H1 (cell line): ENCODE results near the gene LRRC4. TPM values are rescaled to one million over a fixed set of nuclear protein-coding genes. Genes with fewer than 3 reads are reported as not detected.
A peak's percentile ranks its signal among the peaks of the same experiment; 100 is the strongest.

Experiments used
- CTCF ChIA-PET: fragments of 300-600 bp; sonication (Branson Sonifier 250); formaldehyde crosslinking; loops from one replicate; lab custom pipeline; 2021; ENCODE audit not compliant: partially characterized antibody; lab: Charles Lee
- POLR2A ChIA-PET: fragments of 300-600 bp; sonication (Branson Sonifier 250); formaldehyde crosslinking; loops from one replicate; lab custom pipeline; 2021; ENCODE audit warnings: inconsistent platforms; ENCODE audit not compliant: partially characterized antibody; lab: Charles Lee
- DNase-seq, 2 experiments: peaks; one replicate each; pipeline versions ENCODE4 v3.0.0 to v3.0.0-alpha.2; 2010 to 2022; ENCODE audit warnings: low spot score in 2 of 2, low read depth in 1 of 2, mixed read lengths in 1 of 2
- FAIRE-seq: peaks from 2 replicates; lab custom pipeline; 2011; peaks lifted over from hg19 to GRCh38; lab: Jason Lieb, UNC
- H2AFZ ChIP-seq: 2 replicates; pipeline ENCODE4 v1.8.1; 2012; ENCODE audit warnings: low read length, inconsistent platforms
- H2AK5ac ChIP-seq: 2 replicates; pipeline ENCODE4 v1.6.1; 2013; ENCODE audit warnings: low read depth, low read length
- H2BK120ac ChIP-seq: replicated peaks from 2 replicates; pipeline ENCODE3; 2013; ENCODE audit warnings: low read depth, low read length, inconsistent platforms
- H2BK12ac ChIP-seq: 2 replicates; pipeline ENCODE4 v1.6.1; 2013; ENCODE audit warnings: low read depth, low read length
- H2BK15ac ChIP-seq: 2 replicates; pipeline ENCODE4 v1.6.1; 2013; ENCODE audit warnings: low read length
- H2BK20ac ChIP-seq: 2 replicates; pipeline ENCODE4 v1.6.1; 2013; ENCODE audit warnings: low read length
- H2BK5ac ChIP-seq: 2 replicates; pipeline ENCODE4 v1.6.1; 2013; ENCODE audit warnings: low read depth, low read length
- H3K14ac ChIP-seq: 2 replicates; pipeline ENCODE4 v1.6.1; 2013; ENCODE audit warnings: inconsistent platforms; ENCODE audit not compliant: insufficient read length
- H3K18ac ChIP-seq: 2 replicates; pipeline ENCODE4 v1.6.1; 2013; ENCODE audit warnings: low read length; ENCODE audit errors: extremely low read depth
- H3K23ac ChIP-seq: 2 replicates; pipeline ENCODE4 v1.6.1; 2013; ENCODE audit warnings: inconsistent platforms; ENCODE audit not compliant: insufficient read length
- H3K23me2 ChIP-seq: 2 replicates; pipeline ENCODE4 v1.6.1; 2013; ENCODE audit warnings: low read depth, low read length
- H3K27ac ChIP-seq: 2 replicates; pipeline ENCODE4 v1.6.1; 2011; ENCODE audit warnings: low read depth, low read length, inconsistent platforms
- H3K27me3 ChIP-seq, 4 experiments: replicated peaks in 1 of 4; 1 replicate in 1 of 4; 2 replicates in 3 of 4; pipeline versions ENCODE4 v1.6.1 to v1.8.1; 2011 to 2013; ENCODE audit warnings: low read length in 3 of 4, mild to moderate bottlenecking in 3 of 4, inconsistent platforms in 2 of 4, mixed read lengths in 2 of 4, moderate library complexity in 1 of 4; ENCODE audit not compliant: control insufficient read depth in 3 of 4, insufficient read depth in 3 of 4; ENCODE audit errors: extremely low read depth in 1 of 4
- H3K36me3 ChIP-seq, 4 experiments: 2 replicates each; pipeline versions ENCODE4 v1.6.1 to v1.8.1; 2011 to 2013; ENCODE audit warnings: mild to moderate bottlenecking in 4 of 4, low read length in 3 of 4, moderate library complexity in 2 of 4, control low read depth in 1 of 4, inconsistent platforms in 1 of 4; ENCODE audit not compliant: insufficient read depth in 4 of 4, control insufficient read depth in 2 of 4
- H3K4ac ChIP-seq: replicated peaks from 2 replicates; pipeline ENCODE3; 2013; ENCODE audit warnings: low read length, low read depth, mixed read lengths, inconsistent platforms; ENCODE audit not compliant: insufficient read length
- H3K4me1 ChIP-seq, 4 experiments: replicated peaks in 1 of 4; 1 replicate in 1 of 4; 2 replicates in 3 of 4; pipeline versions ENCODE4 v1.6.1 to v1.8.1; 2011 to 2013; ENCODE audit warnings: low read length in 3 of 4, inconsistent platforms in 2 of 4, mixed read lengths in 1 of 4; ENCODE audit not compliant: insufficient read depth in 4 of 4, control insufficient read depth in 3 of 4
- H3K4me2 ChIP-seq, 2 experiments: 2 replicates each; pipeline versions ENCODE4 v1.6.1 to v1.8.1; 2011 to 2013; ENCODE audit warnings: low read depth in 2 of 2, low read length in 2 of 2, control low read depth in 1 of 2, inconsistent platforms in 1 of 2, mild to moderate bottlenecking in 1 of 2; ENCODE audit not compliant: insufficient read depth in 1 of 2
- H3K4me3 ChIP-seq, 4 experiments: fragments of 200-600, 300-600 bp in 1 of 4; sonication (generic), shearing (Covaris generic), sonication (Bioruptor Twin) in 1 of 4; 2 replicates each; pipeline versions ENCODE4 v1.5.1 to v1.8.1; 2011 to 2016; ENCODE audit warnings: low read length in 4 of 4, low read depth in 3 of 4, control low read depth in 2 of 4, inconsistent platforms in 2 of 4, mild to moderate bottlenecking in 2 of 4, mixed read lengths in 1 of 4, moderate library complexity in 1 of 4; ENCODE audit not compliant: insufficient read depth in 2 of 4; ENCODE audit errors: extremely low read depth in 1 of 4
- H3K56ac ChIP-seq: replicated peaks from 2 replicates; pipeline ENCODE3; 2013; ENCODE audit warnings: low read depth, mild to moderate bottlenecking, mixed read lengths, low read length, inconsistent platforms; ENCODE audit not compliant: insufficient read length
- H3K79me1 ChIP-seq: 2 replicates; pipeline ENCODE4 v1.6.1; 2013; ENCODE audit warnings: low read depth, low read length, control low read depth
- H3K79me2 ChIP-seq, 2 experiments: 2 replicates each; pipeline versions ENCODE4 v1.6.1 to v1.8.1; 2012 to 2013; ENCODE audit warnings: low read length in 2 of 2, mild to moderate bottlenecking in 2 of 2, inconsistent platforms in 1 of 2; ENCODE audit not compliant: insufficient read depth in 2 of 2, control insufficient read depth in 1 of 2
- H3K9ac ChIP-seq, 4 experiments: replicated peaks in 1 of 4; 1 replicate in 1 of 4; 2 replicates in 3 of 4; pipeline versions ENCODE4 v1.6.1 to v1.8.1; 2011 to 2013; ENCODE audit warnings: low read depth in 3 of 4, low read length in 3 of 4, control low read depth in 2 of 4, mild to moderate bottlenecking in 2 of 4, moderate library complexity in 2 of 4, inconsistent platforms in 1 of 4; ENCODE audit errors: extremely low read depth in 1 of 4
- H3K9me3 ChIP-seq, 2 experiments: 2 replicates each; pipeline versions ENCODE4 v1.6.1 to v1.8.1; 2012 to 2013; ENCODE audit warnings: mild to moderate bottlenecking in 2 of 2, moderate library complexity in 2 of 2, control low read depth in 1 of 2, inconsistent platforms in 1 of 2, low read depth in 1 of 2, low read length in 1 of 2, mixed read lengths in 1 of 2; ENCODE audit not compliant: insufficient read depth in 2 of 2
- H4K20me1 ChIP-seq, 2 experiments: replicated peaks in 1 of 2; 2 replicates each; pipeline versions ENCODE3 to v1.8.1; 2011 to 2013; ENCODE audit warnings: inconsistent platforms in 2 of 2, low read length in 2 of 2, mild to moderate bottlenecking in 1 of 2; ENCODE audit not compliant: insufficient read depth in 2 of 2, control insufficient read depth in 1 of 2
- H4K5ac ChIP-seq: 2 replicates; pipeline ENCODE4 v1.6.1; 2013; ENCODE audit warnings: low read length, low read depth, mixed read lengths, inconsistent platforms; ENCODE audit not compliant: insufficient read length
- H4K8ac ChIP-seq: 2 replicates; pipeline ENCODE4 v1.8.0; 2013; ENCODE audit warnings: mild to moderate bottlenecking, moderate library complexity, low read length, inconsistent platforms; ENCODE audit not compliant: insufficient read depth; ENCODE audit errors: extremely low read depth
- H4K91ac ChIP-seq: replicated peaks from 2 replicates; pipeline ENCODE3; 2013; ENCODE audit warnings: low read length, mixed read lengths, inconsistent platforms; ENCODE audit not compliant: insufficient read length
- ATF3 ChIP-seq: IDR thresholded peaks from 2 replicates; pipeline ENCODE4 v1.6.1; 2011; ENCODE audit warnings: low read depth, mild to moderate bottlenecking, low read length; ENCODE audit not compliant: insufficient read depth
- CREB1 ChIP-seq: IDR thresholded peaks from 2 replicates; pipeline ENCODE4 v1.6.1; 2012; ENCODE audit warnings: inconsistent platforms
- E2F6 ChIP-seq: IDR thresholded peaks from 2 replicates; pipeline ENCODE4 v1.6.1; 2012; ENCODE audit warnings: inconsistent platforms
- EGR1 ChIP-seq: IDR thresholded peaks from 2 replicates; pipeline ENCODE4 v1.6.1; 2011; ENCODE audit warnings: low read depth, low read length, borderline replicate concordance
- EZH2 ChIP-seq: fragments of 200-600 bp; sonication (generic); IDR thresholded peaks from 2 replicates; pipeline ENCODE4 v1.7.1; 2012; ENCODE audit warnings: low read depth, mild to moderate bottlenecking, moderate library complexity, low read length, inconsistent platforms; ENCODE audit not compliant: severe bottlenecking
- MAFK ChIP-seq: IDR thresholded peaks from 2 replicates; pipeline ENCODE4 v1.6.1; 2012; ENCODE audit warnings: low read depth, mild to moderate bottlenecking, improper control_type of control experiment, low read length
- MAX ChIP-seq: IDR thresholded peaks from 2 replicates; pipeline ENCODE4 v1.6.1; 2012; ENCODE audit warnings: inconsistent platforms
- RBBP5 ChIP-seq: IDR thresholded peaks from 2 replicates; pipeline ENCODE4 v1.7.1; 2012; ENCODE audit warnings: low read depth, mild to moderate bottlenecking, inconsistent platforms, low read length, moderate library complexity, borderline replicate concordance
- WGBS, 2 experiments: shearing (Covaris generic) in 1 of 2; methylation state at CpG; one replicate each; pipeline versions ENCODE4 v1.1.6 to v1.1.7; 2013 to 2015; ENCODE audit warnings: low lambda C conversion rate in 2 of 2, mixed read lengths in 2 of 2, inconsistent platforms in 1 of 2, low coverage in 1 of 2, missing lambda C conversion rate in 1 of 2; ENCODE audit not compliant: insufficient replicate concordance in 2 of 2, insufficient coverage in 1 of 2, insufficient read length in 1 of 2; ENCODE audit errors: extremely low coverage in 1 of 2, missing lambda C conversion rate in 1 of 2; 5-methylcytosine and 5-hydroxymethylcytosine counted together
- polyA plus RNA-seq, 7 experiments: library from polyadenylated mRNA; depleted of rRNA in 3 of 7; stranded (reverse) in 5 of 7; unstranded in 2 of 7; fragments of >200 nt in 5 of 7; fragments of 200-250 nt in 2 of 7; gene quantifications; 1 replicate in 5 of 7; 2 replicates in 1 of 7; 4 replicates in 1 of 7; pipeline versions ENCODE4 v1.2.1 to v1.2.3, GENCODE V29; 2011 to 2013; ENCODE audit warnings: missing spikeins in 2 of 7, mixed read lengths in 2 of 7
- total RNA-seq: library from RNA; stranded (reverse); fragmentation: NEBNext Ultra II Directional; extraction: Animal tissue kit (Norgen Biotek cat#: 25700); gene quantifications from 2 replicates; pipeline ENCODE4 v1.2.1, GENCODE V29; 2021

The LRRC4 gene
- total and polyA plus RNA-seq, 2 of the 8 experiments (the other 6 are each of a cell fraction or from before 2014, with no cell fraction given) = 13.4 to 16.4 TPM

- Histone ChIP-seq H3K27ac (no peak overlapping the region), H3K4me1 (peaks cover 0 to 23% (median 14%) of the 10 kb centered on the region in 4 experiments; a peak in 5 of 7 replicates), H2AK5ac (no peak overlapping the region), H3K23ac (no peak overlapping the region), H3K4me2 (peak overlapping the region; percentile 86 to 99), H2BK12ac (no peak overlapping the region), H4K20me1 (peaks cover 18 to 23% of the 10 kb centered on the region in 2 experiments), H3K36me3 (peaks cover 0 to 4% (median 1%) of the 10 kb centered on the region in 4 experiments; a peak in 2 of 8 replicates), H2BK15ac (no peak overlapping the region), H2BK120ac (no peak overlapping the region), H3K4me3 (peak overlapping the region; percentile 35 to 74 (median 45)), H4K91ac (no peak overlapping the region), H3K4ac (no peak overlapping the region), H2BK20ac (no peak overlapping the region), H4K8ac (0 out of 2 replicates have a peak overlapping the region, but pooled peaks have one; percentile 21), H3K14ac (no peak overlapping the region), H2BK5ac (no peak overlapping the region), H3K9ac (peak overlapping the region in 1 of 4 experiments; percentile 75; a peak in 3 of 7 replicates), H3K18ac (0 out of 2 replicates have a peak overlapping the region, but pooled peaks have one; percentile 13), H4K5ac (no peak overlapping the region), H3K9me3 (no peaks in the 10 kb centered on the region), H3K27me3 (peaks cover 0 to 25% (median 10%) of the 10 kb centered on the region in 4 experiments; a peak in 5 of 7 replicates), H3K79me1 (peaks cover 2% of the 10 kb centered on the region; the same call in 1 of the 2 replicates), H3K56ac (no peak overlapping the region), H3K79me2 (peaks cover 0 to 16% of the 10 kb centered on the region in 2 experiments; a peak in 2 of 4 replicates), H3K23me2 (peaks cover 15% of the 10 kb centered on the region), H2AFZ (no peak overlapping the region)
- no peak for FAIRE-seq
- ChIA-PET CTCF (interaction anchor here (0.7 to 15.3 kb wide), 10 partner anchors 9 to 324 kb away, joined by 3 to 165 read pairs (median 5); no protein-coding TSS in a partner anchor), POLR2A (interaction anchor here (0.7 to 1.4 kb wide), 2 partner anchors 176 to 506 kb away, joined by 3 read pairs; no protein-coding TSS in a partner anchor)
- 7% methylated on average over 36 of the region's 41 CpGs; no CpG with 5 or more reads in 1 of the 2 experiments for WGBS, 2 experiments
- DNase-seq = peak in 1 of 2 experiments; percentile 71
- TF ChIP-seq MAX = peak; percentile 63; the same call in 1 of the 2 replicates
- TF ChIP-seq ATF3 = no peak
- TF ChIP-seq MAFK = no peak
- TF ChIP-seq EZH2 = peak; percentile 31
- peak; percentile 48; the same call in 1 of the 2 replicates for TF ChIP-seq CREB1
- TF ChIP-seq E2F6 = peak; percentile 73
- TF ChIP-seq RBBP5 = peak; percentile 10; the same call in 1 of the 2 replicates
- peak; percentile 95 for TF ChIP-seq EGR1
These were observed 1.5 kb upstream of the LRRC4 start for GRCh38 chr7:128032605-128033235.
